CD4-positive, alpha-beta T cell (primary cell): ENCODE measurements around the gene LEPR. TPM values are rescaled to one million over a fixed set of nuclear protein-coding genes. Genes with fewer than 3 reads are reported as not detected.

Experiments
- ATAC-seq: fragments of 200-7000 bp; cut with Tn5 transposase; one replicate; pipeline ENCODE4 v1.10.0; 2022; ENCODE audit warnings: mild to moderate bottlenecking; ENCODE audit not compliant: poor library complexity
- CTCF ChIA-PET: fragments of 350-600 bp; sonication (Branson Sonifier 250); formaldehyde crosslinking; loops from one replicate; lab custom pipeline; 2021; ENCODE audit warnings: antibody characterized with exemption, inconsistent platforms; lab: Charles Lee
- POLR2A ChIA-PET: fragments of 350-600 bp; sonication (Branson Sonifier 250); formaldehyde crosslinking; loops from one replicate; lab custom pipeline; 2021; ENCODE audit warnings: antibody characterized with exemption, inconsistent platforms; lab: Charles Lee
- DNase-seq, 14 experiments: peaks; one replicate each; pipeline ENCODE4 v3.0.0-alpha.2; 2013 to 2020; ENCODE audit warnings: mixed read lengths in 2 of 14
- H3K27ac ChIP-seq, 2 donors: one replicate each; pipeline versions ENCODE4 v1.5.1 to v1.7.0; 2013; ENCODE audit warnings: low read length in 2 of 2, low read depth in 1 of 2, mild to moderate bottlenecking in 1 of 2
- H3K27me3 ChIP-seq, 2 experiments: 1 replicate in 1 of 2; 2 replicates in 1 of 2; pipeline versions ENCODE4 v1.6.1 to v1.7.0; 2013; ENCODE audit warnings: low read length in 2 of 2, control low read depth in 1 of 2, mild to moderate bottlenecking in 1 of 2, moderate library complexity in 1 of 2; ENCODE audit not compliant: insufficient read depth in 2 of 2, control insufficient read depth in 1 of 2
- H3K36me3 ChIP-seq: one replicate; pipeline ENCODE4 v1.6.1; 2013; ENCODE audit warnings: low read length, control low read depth; ENCODE audit not compliant: insufficient read depth
- H3K4me1 ChIP-seq: one replicate; pipeline ENCODE4 v1.6.1; 2013; ENCODE audit warnings: low read length, control low read depth; ENCODE audit not compliant: insufficient read depth
- H3K4me3 ChIP-seq: one replicate; pipeline ENCODE4 v1.5.1; 2013; ENCODE audit warnings: mild to moderate bottlenecking, low read length, moderate library complexity
- H3K9me3 ChIP-seq, 2 experiments: 1 replicate in 1 of 2; 2 replicates in 1 of 2; pipeline versions ENCODE4 v1.6.1 to v1.7.0; 2013; ENCODE audit warnings: low read length in 2 of 2, mild to moderate bottlenecking in 2 of 2, control low read depth in 1 of 2, moderate library complexity in 1 of 2; ENCODE audit not compliant: control insufficient read depth in 1 of 2, insufficient read depth in 1 of 2
- H3K27ac Mint-ChIP-seq: one replicate; pipeline ENCODE4 v1.8.0; 2020; ENCODE audit warnings: mixed read lengths
- H3K27me3 Mint-ChIP-seq: one replicate; pipeline ENCODE4 v1.8.0; 2021; ENCODE audit warnings: mixed read lengths
- H3K36me3 Mint-ChIP-seq: one replicate; pipeline ENCODE4 v1.8.0; 2021; ENCODE audit warnings: low read depth, mixed read lengths
- H3K4me1 Mint-ChIP-seq: one replicate; pipeline ENCODE4 v1.8.0; 2021; ENCODE audit warnings: low read depth, mixed read lengths
- H3K4me3 Mint-ChIP-seq: one replicate; pipeline ENCODE4 v1.8.0; 2020; ENCODE audit warnings: mild to moderate bottlenecking, mixed read lengths
- H3K9me3 Mint-ChIP-seq: one replicate; pipeline ENCODE4 v1.8.0; 2020; ENCODE audit warnings: mixed read lengths
- CTCF ChIP-seq: fragments of 200-600 bp; IDR thresholded peaks from one replicate; pipeline ENCODE4 v1.8.0; 2022; ENCODE audit warnings: antibody characterized with exemption, mild to moderate bottlenecking
- intact Hi-C, 2 experiments: fragments of 100-400 bp; cut with DNase I in 1 of 2; cut with micrococcal nuclease in 1 of 2; formaldehyde crosslinking; loops; one replicate each; pipeline versions ENCODE4 v1.15.1 to v1.9.0; 2023 to 2025; cut with DNase I, micrococcal nuclease
- total RNA-seq, 174 experiments: library from RNA in 2 of 174; stranded (reverse) in 2 of 174; gene quantifications; one replicate each; pipeline ENCODE4 v1.2.3 and lab custom pipeline; 2021 to 2026

The LEPR gene
- total RNA-seq, 2 experiments from 2014 or later: 0.58 to 0.59 TPM

- Mint-ChIP-seq H3K9me3 (no peaks in the 10 kb centered on the region), H3K4me1 (peaks cover 18% of the 10 kb centered on the region), H3K36me3 (peaks cover 8% of the 10 kb centered on the region), H3K27me3 (no peaks in the 10 kb centered on the region), H3K27ac (no peak overlapping the region), H3K4me3 (peak overlapping the region; percentile 36)
- ATAC-seq (no peak), DNase-seq (no peak)
- intact Hi-C loops: loop anchor here (2.0 to 10.0 kb wide), 4 partner anchors 349 to 827 kb away; partner anchors contain the start of gene JAK1 (in 1 of the 2)
- POLR2A ChIA-PET: interaction anchor here (0.7 kb wide), 1 partner anchor 835 kb away, joined by 3 read pairs; no protein-coding TSS in a partner anchor
- Histone ChIP-seq H3K4me1 (peaks cover 22% of the 10 kb centered on the region), H3K4me3 (no peak overlapping the region), H3K27me3 (no peaks in the 10 kb centered on the region), H3K9me3 (no peaks in the 10 kb centered on the region), H3K36me3 (no peaks in the 10 kb centered on the region), H3K27ac (no peak overlapping the region)
- TF ChIP-seq CTCF: no peak
- CTCF ChIA-PET: interaction anchor here (1.0 to 1.9 kb wide), 2 partner anchors 13 to 163 kb away, joined by 4 read pairs; no protein-coding TSS in a partner anchor
Observed at GRCh38 chr1:65417729-65418128, 2.7 kb upstream of the LEPR start.

GRCh38 chr1:65418522-65419185 is 1.8 kb upstream of the LEPR start:
- no peaks in the 10 kb centered on the region for H3K27me3 Mint-ChIP-seq
- no peak overlapping the region for H3K4me3 Mint-ChIP-seq

More at GRCh38 chr1:65418522-65419185, 1.8 kb upstream of the LEPR start:
- Histone ChIP-seq H3K36me3 (no peaks in the 10 kb centered on the region), H3K27me3 (no peaks in the 10 kb centered on the region), H3K4me3 (no peak overlapping the region), H3K9me3 (no peaks in the 10 kb centered on the region), H3K4me1 (peaks cover 26% of the 10 kb centered on the region), H3K27ac (no peak overlapping the region)
- H3K36me3 Mint-ChIP-seq: peaks cover 8% of the 10 kb centered on the region
- H3K27ac Mint-ChIP-seq: no peak overlapping the region
- intact Hi-C loops: loop anchor here (2.0 to 10.0 kb wide), 4 partner anchors 350 to 826 kb away; partner anchors contain the start of gene JAK1 (in 1 of the 2)
- no peaks in the 10 kb centered on the region for H3K9me3 Mint-ChIP-seq
- no peak for ATAC-seq
- POLR2A ChIA-PET: interaction anchor here (0.7 to 2.4 kb wide), 4 partner anchors 39 to 917 kb away, joined by 3 to 24 read pairs (median 6); no protein-coding TSS in a partner anchor
- DNase-seq: no peak
- no peak for TF ChIP-seq CTCF
- CTCF ChIA-PET: interaction anchor here (1.0 to 1.9 kb wide), 2 partner anchors 12 to 164 kb away, joined by 4 read pairs; no protein-coding TSS in a partner anchor
- peaks cover 18% of the 10 kb centered on the region for H3K4me1 Mint-ChIP-seq
